ENCODE measurements around the gene NCEH1. TPM values are rescaled to one million over a fixed set of nuclear protein-coding genes. Genes with fewer than 3 reads are reported as not detected.

Gene NCEH1
- total and polyA plus RNA-seq, 2 of the 4 experiments (the other 2 are of a cell fraction), result 22.3 to 23.3 TPM

DNA sequence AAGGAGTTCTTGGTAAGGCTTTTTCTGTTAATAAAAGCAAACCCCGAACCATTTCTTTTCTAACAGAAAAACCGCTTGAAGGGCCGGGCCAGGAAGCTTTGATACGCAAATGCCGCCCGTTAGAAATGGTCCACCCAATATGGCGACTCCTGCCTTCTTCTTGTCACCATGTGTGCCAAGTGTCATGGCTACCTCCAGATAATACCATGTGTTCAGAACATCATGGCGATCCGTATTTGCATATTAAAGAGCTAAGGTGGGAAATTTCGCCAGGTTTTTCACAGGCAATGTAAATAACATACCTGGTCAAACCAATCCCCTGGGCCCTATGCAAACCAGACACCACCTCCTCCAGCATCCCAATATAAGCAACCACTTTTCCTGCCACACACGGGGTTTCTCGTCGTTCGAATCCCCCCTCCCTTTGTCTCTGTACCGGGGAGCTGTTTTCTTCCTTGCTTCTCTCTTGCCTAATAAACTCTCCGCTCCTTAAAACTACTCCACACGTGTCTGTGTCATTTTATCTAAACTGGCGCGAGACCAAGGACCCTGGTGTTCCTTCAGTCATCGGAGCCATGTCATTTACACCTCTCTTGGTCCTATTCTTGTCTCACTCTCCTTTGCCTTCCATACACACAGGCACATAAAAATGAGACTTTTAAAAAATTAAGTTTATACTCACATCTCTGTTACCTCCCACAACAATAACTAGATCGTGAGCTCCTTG lies 34.5 kb downstream of the NCEH1 start:
- H2BK20ac ChIP-seq (ENCODE audit: low read depth, low read length), result peak overlapping the region; percentile 58
- ChIA-PET POLR2A (ENCODE audit: unreplicated experiment) (interaction anchor here (0.6 kb wide), 1 partner anchor 10 kb away, joined by 3 read pairs; no protein-coding TSS in a partner anchor), CTCF (interaction anchor here (1.2 to 1.4 kb wide), 2 partner anchors 10 to 34 kb away, joined by 4 to 5 read pairs; partner anchors contain the start of gene NCEH1)
- peaks cover 31 to 67% of the 10 kb centered on the region in 2 experiments for H3K79me1 ChIP-seq (ENCODE audit: low read depth in 1 of 2, low read length in 2 of 2)
- BruUV-seq (replicated peaks), result no TSS peak
- H3K36me3 ChIP-seq (ENCODE audit: control insufficient read depth, insufficient read depth, low read length), result no peaks in the 10 kb centered on the region
- DNase-seq (no peak), ATAC-seq (ENCODE audit: low read depth) (no peak)
- WGBS, 2 experiments (ENCODE audit: extremely low coverage in 2 of 2, insufficient read length in 1 of 2), result 77% methylated on average over 7 of the region's 21 CpGs; no CpG with 5 or more reads in 1 of the 2 experiments
- peak overlapping the region; percentile 45; the same call in 1 of the 2 replicates for H3K27ac ChIP-seq (ENCODE audit: insufficient read depth, low read length)
- peak overlapping the region; percentile 56; the same call in 2 of the 3 replicates for H2BK15ac ChIP-seq (ENCODE audit: low read depth, low read length)
- H4K20me1 ChIP-seq (ENCODE audit: insufficient read depth, low read length), result no peaks in the 10 kb centered on the region
- H3K56ac ChIP-seq (ENCODE audit: extremely low read depth, insufficient read depth, low read length), result 0 out of 2 replicates have a peak overlapping the region, but pooled peaks have one; percentile 25
- no peak for TF ChIP-seq SMC3 (IDR thresholded peaks at IDR 0.05; ENCODE audit: low read depth, low read length)
- no peak for TF ChIP-seq RCOR1 (IDR thresholded peaks at IDR 0.05; ENCODE audit: insufficient replicate concordance, low read length)
- TF ChIP-seq MAZ (IDR thresholded peaks at IDR 0.05; ENCODE audit: borderline replicate concordance, low read depth, low read length), result no peak
- TF ChIP-seq CHD1 (IDR thresholded peaks at IDR 0.05; ENCODE audit: low read depth, low read length), result no peak
- TF ChIP-seq RAD21 (IDR thresholded peaks at IDR 0.05; ENCODE audit: low read length), result no peak
- TF ChIP-seq CEBPB (IDR thresholded peaks at IDR 0.05; ENCODE audit: low read depth, low read length), result no peak
- no peak for TF ChIP-seq ELK1 (IDR thresholded peaks at IDR 0.05; ENCODE audit: borderline replicate concordance, low read depth, low read length)
- TF ChIP-seq BHLHE40 (IDR thresholded peaks at IDR 0.05; ENCODE audit: low read depth, low read length), result no peak
- no peak for TF ChIP-seq RFX5 (IDR thresholded peaks at IDR 0.05; ENCODE audit: low read depth, low read length)
- no peak for TF ChIP-seq MAFK (IDR thresholded peaks at IDR 0.05; ENCODE audit: low read depth, low read length)
- no peak for TF ChIP-seq POLR2A (IDR thresholded peaks at IDR 0.05; ENCODE audit: low read depth, low read length)
- TF ChIP-seq CTCF (conservative IDR thresholded peaks at IDR 0.05; ENCODE audit: low read depth, low read length), result no peak
- TF ChIP-seq MXI1 (IDR thresholded peaks at IDR 0.05; ENCODE audit: borderline replicate concordance, low read depth, low read length), result no peak
- TF ChIP-seq FOS (IDR thresholded peaks at IDR 0.05; ENCODE audit: low read depth, low read length), result no peak
- no peak for TF ChIP-seq NFE2L2 (IDR thresholded peaks at IDR 0.05; ENCODE audit: low read depth, low read length)
- H3K18ac ChIP-seq (ENCODE audit: low read depth, low read length), result peak overlapping the region; percentile 58
- H2AFZ ChIP-seq (replicated peaks; ENCODE audit: low read length, poor library complexity), result no peak overlapping the region
- H2AK9ac ChIP-seq (replicated peaks; ENCODE audit: low read depth, low read length, poor library complexity), result no peak overlapping the region
- H3K23ac ChIP-seq (ENCODE audit: low read depth, low read length), result peak overlapping the region; percentile 54; the same call in 1 of the 2 replicates
- no peaks in the 10 kb centered on the region; the same call in 1 of the 2 replicates for H3K9me1 ChIP-seq (ENCODE audit: insufficient read depth, low read length)
- in situ Hi-C loops (cut with MboI; ENCODE audit: low sequenced_read_pairs) (no loop called here), intact Hi-C loops (cut with micrococcal nuclease) (no loop called here), dilution Hi-C loops (cut with HindIII; ENCODE audit: low sequenced_read_pairs, unreplicated experiment) (no loop called here)
- H3K4me1 ChIP-seq (ENCODE audit: control insufficient read depth, insufficient read depth, low read length), result peaks cover 16% of the 10 kb centered on the region
- no peaks in the 10 kb centered on the region for H3K27me3 ChIP-seq (ENCODE audit: control insufficient read depth, insufficient read depth, low read length)
- peak overlapping the region; percentile 50; the same call in 1 of the 2 replicates for H3K9ac ChIP-seq (ENCODE audit: low read depth, low read length)
- peak overlapping the region; percentile 62 for H4K91ac ChIP-seq (ENCODE audit: insufficient read depth, low read depth, low read length)
- peak overlapping the region; percentile 76 for H3K14ac ChIP-seq (replicated peaks; ENCODE audit: low read depth, low read length)
- H3K4ac ChIP-seq (ENCODE audit: low read depth, low read length), result peak overlapping the region; percentile 86
- peak overlapping the region; percentile 88 for H2BK5ac ChIP-seq (ENCODE audit: low read depth, low read length, poor library complexity, severe bottlenecking)
- no peak overlapping the region for H3K4me3 ChIP-seq (ENCODE audit: insufficient read depth, low read depth, low read length)
- H4K8ac ChIP-seq (ENCODE audit: low read depth in 2 of 2, low read length in 2 of 2), result peak overlapping the region; percentile 10 to 77; a peak in 3 of 4 replicates
- H3K9me3 ChIP-seq (ENCODE audit: control insufficient read depth, insufficient read depth, low read length), result no peaks in the 10 kb centered on the region
- peak overlapping the region; percentile 79 for H3K4me2 ChIP-seq (ENCODE audit: low read depth, low read length)
- H4K5ac ChIP-seq (ENCODE audit: low read depth, low read length), result peak overlapping the region; percentile 47
- peak overlapping the region; percentile 78 for H2BK120ac ChIP-seq (ENCODE audit: low read depth, low read length)
- peak overlapping the region; percentile 84; the same call in 1 of the 2 replicates for H2AK5ac ChIP-seq (ENCODE audit: low read depth, low read length)

Measured in IMR-90 (cell line).